Mesenchymal stem cell (in vitro differentiated cells and primary cell): ENCODE data around the gene VPS35L.

Experiments used
- DNase-seq: peaks from one replicate; pipeline ENCODE4 v3.0.0-alpha.2; 2013
- H2AFZ ChIP-seq: one replicate; pipeline ENCODE4 v1.6.1; 2013; ENCODE audit warnings: low read depth, mild to moderate bottlenecking, control low read depth, inconsistent platforms, low read length, moderate library complexity
- H2AK5ac ChIP-seq: 2 replicates; pipeline ENCODE4 v1.6.1; 2013; ENCODE audit warnings: low read length, moderate library complexity, mild to moderate bottlenecking, inconsistent platforms; ENCODE audit not compliant: severe bottlenecking
- H2BK120ac ChIP-seq: one replicate; pipeline ENCODE4 v1.6.1; 2013; ENCODE audit warnings: low read depth, mild to moderate bottlenecking, inconsistent platforms, low read length, moderate library complexity
- H2BK12ac ChIP-seq, 2 experiments: one replicate each; pipeline ENCODE4 v1.6.1; 2013; ENCODE audit warnings: inconsistent platforms in 2 of 2, low read length in 2 of 2, mild to moderate bottlenecking in 2 of 2, moderate library complexity in 2 of 2, control low read depth in 1 of 2
- H2BK15ac ChIP-seq: one replicate; pipeline ENCODE4 v1.6.1; 2013; ENCODE audit warnings: mild to moderate bottlenecking, low read depth, inconsistent platforms; ENCODE audit not compliant: poor library complexity, severe bottlenecking
- H2BK5ac ChIP-seq: 2 replicates; pipeline ENCODE4 v1.6.1; 2013; ENCODE audit warnings: low read depth, mild to moderate bottlenecking, low read length, control low read depth, inconsistent platforms; ENCODE audit not compliant: poor library complexity, severe bottlenecking
- H3K14ac ChIP-seq, 2 experiments: one replicate each; pipeline ENCODE4 v1.6.1; 2013; ENCODE audit warnings: inconsistent platforms in 2 of 2, low read length in 2 of 2, control low read depth in 1 of 2, mild to moderate bottlenecking in 1 of 2, moderate library complexity in 1 of 2
- H3K18ac ChIP-seq, 2 experiments: one replicate each; pipeline ENCODE4 v1.6.1; 2013; ENCODE audit warnings: inconsistent platforms in 2 of 2, low read length in 2 of 2, control low read depth in 1 of 2, low read depth in 1 of 2, mild to moderate bottlenecking in 1 of 2
- H3K23ac ChIP-seq, 2 experiments: one replicate each; pipeline ENCODE4 v1.6.1; 2013; ENCODE audit warnings: inconsistent platforms in 2 of 2, low read length in 2 of 2, mild to moderate bottlenecking in 2 of 2, moderate library complexity in 2 of 2, control low read depth in 1 of 2
- H3K27ac ChIP-seq: 2 replicates; pipeline ENCODE4 v1.5.1; 2013; ENCODE audit warnings: mild to moderate bottlenecking, moderate library complexity, low read length, control low read depth, inconsistent platforms; ENCODE audit not compliant: poor library complexity, severe bottlenecking
- H3K27me3 ChIP-seq, 2 experiments: 2 replicates each; pipeline versions ENCODE4 v1.6.1 to v1.7.0; 2013; ENCODE audit warnings: low read length in 2 of 2, mild to moderate bottlenecking in 2 of 2, moderate library complexity in 2 of 2, control low read depth in 1 of 2, inconsistent platforms in 1 of 2; ENCODE audit not compliant: control insufficient read depth in 1 of 2, insufficient read depth in 1 of 2
- H3K36me3 ChIP-seq, 2 experiments: 2 replicates each; pipeline versions ENCODE4 v1.6.1 to v1.7.0; 2013; ENCODE audit warnings: low read length in 2 of 2, control low read depth in 1 of 2, inconsistent platforms in 1 of 2, low read depth in 1 of 2, mild to moderate bottlenecking in 1 of 2; ENCODE audit not compliant: insufficient read depth in 2 of 2, control insufficient read depth in 1 of 2
- H3K4ac ChIP-seq, 2 experiments: one replicate each; pipeline ENCODE4 v1.6.1; 2013; ENCODE audit warnings: inconsistent platforms in 2 of 2, low read length in 2 of 2, mild to moderate bottlenecking in 2 of 2, moderate library complexity in 2 of 2, control low read depth in 1 of 2, low read depth in 1 of 2
- H3K4me1 ChIP-seq: 2 replicates; pipeline ENCODE4 v1.6.1; 2013; ENCODE audit warnings: low read depth, low read length, control low read depth; ENCODE audit not compliant: control insufficient read depth, insufficient read depth
- H3K4me2 ChIP-seq: 2 replicates; pipeline ENCODE4 v1.6.1; 2013; ENCODE audit warnings: low read length, mild to moderate bottlenecking, inconsistent platforms; ENCODE audit not compliant: poor library complexity, severe bottlenecking
- H3K4me3 ChIP-seq, 2 experiments: 2 replicates each; pipeline versions ENCODE4 v1.5.1 to v1.7.0; 2013; ENCODE audit warnings: low read length in 2 of 2, mild to moderate bottlenecking in 2 of 2, control low read depth in 1 of 2, low read depth in 1 of 2; ENCODE audit not compliant: insufficient read depth in 1 of 2
- H3K79me1 ChIP-seq: replicated peaks from 2 replicates; pipeline ENCODE4 v1.6.1; 2013; ENCODE audit warnings: mild to moderate bottlenecking, control low read depth, low read length, inconsistent platforms; ENCODE audit not compliant: poor library complexity, severe bottlenecking
- H3K9ac ChIP-seq: 2 replicates; pipeline ENCODE4 v1.7.0; 2013; ENCODE audit warnings: mild to moderate bottlenecking, low read length, moderate library complexity
- H3K9me3 ChIP-seq: 2 replicates; pipeline ENCODE4 v1.7.0; 2013; ENCODE audit warnings: mild to moderate bottlenecking, low read length; ENCODE audit not compliant: control insufficient read depth
- H4K8ac ChIP-seq: one replicate; pipeline ENCODE4 v1.6.1; 2013; ENCODE audit warnings: inconsistent platforms, mild to moderate bottlenecking, low read length, moderate library complexity
- H4K91ac ChIP-seq: one replicate; pipeline ENCODE4 v1.6.1; 2013; ENCODE audit warnings: mild to moderate bottlenecking, low read length, inconsistent platforms
- WGBS: methylation state at CpG from one replicate; pipeline ENCODE4 v1.1.7; 2013; ENCODE audit warnings: mixed read lengths; 5-methylcytosine and 5-hydroxymethylcytosine counted together

Gene VPS35L

GRCh38 chr16:19574615-19575014, 19.1 kb downstream of the VPS35L start:
- Histone ChIP-seq H3K23ac (no peak overlapping the region), H2AFZ (no peak overlapping the region), H3K9ac (no peak overlapping the region), H4K91ac (no peak overlapping the region), H3K14ac (no peak overlapping the region), H3K4me2 (no peak overlapping the region), H2BK15ac (no peak overlapping the region), H4K8ac (no peak overlapping the region), H3K4me1 (no peaks in the 10 kb centered on the region), H2AK5ac (no peak overlapping the region), H3K4me3 (no peak overlapping the region), H3K36me3 (peaks cover 56 to 70% of the 10 kb centered on the region in 2 experiments), H3K27me3 (no peaks in the 10 kb centered on the region), H2BK12ac (no peak overlapping the region), H3K79me1 (peaks cover 27% of the 10 kb centered on the region), H3K27ac (no peak overlapping the region), H3K18ac (no peak overlapping the region), H3K9me3 (no peaks in the 10 kb centered on the region), H2BK5ac (no peak overlapping the region), H2BK120ac (no peak overlapping the region), H3K4ac (no peak overlapping the region)
- no peak for DNase-seq
- whole genome bisulfite sequencing: 100% methylated on average over 1 of the region's 2 CpGs

GRCh38 chr16:19578378-19578971, 23.0 kb downstream of the VPS35L start:
- no peak overlapping the region for H3K14ac ChIP-seq
- H4K91ac ChIP-seq: no peak overlapping the region

GRCh38 chr16:19582050-19582831, 26.7 kb downstream of the VPS35L start:
- Histone ChIP-seq H2BK5ac (no peak overlapping the region), H3K4me2 (no peak overlapping the region), H3K18ac (no peak overlapping the region), H3K14ac (no peak overlapping the region), H3K27me3 (no peaks in the 10 kb centered on the region), H2BK120ac (no peak overlapping the region), H2BK15ac (no peak overlapping the region), H3K27ac (no peak overlapping the region), H3K9ac (no peak overlapping the region), H3K4me3 (no peak overlapping the region), H3K9me3 (peaks cover 4% of the 10 kb centered on the region), H4K8ac (no peak overlapping the region), H3K4ac (no peak overlapping the region), H2AFZ (no peak overlapping the region), H2BK12ac (no peak overlapping the region), H3K36me3 (peaks cover 39 to 65% of the 10 kb centered on the region in 2 experiments), H3K4me1 (no peaks in the 10 kb centered on the region), H4K91ac (no peak overlapping the region), H2AK5ac (no peak overlapping the region), H3K79me1 (peaks cover 16% of the 10 kb centered on the region), H3K23ac (no peak overlapping the region)
- WGBS: 93% methylated on average over 9 of the region's 10 CpGs
- DNase-seq: no peak

More at GRCh38 chr16:19578378-19578971, 23.0 kb downstream of the VPS35L start:
- no peak overlapping the region for H3K18ac ChIP-seq
- no peak overlapping the region for H3K4me2 ChIP-seq
- H3K4me1 ChIP-seq: no peaks in the 10 kb centered on the region
- H2BK120ac ChIP-seq: no peak overlapping the region
- H4K8ac ChIP-seq: no peak overlapping the region
- H3K9me3 ChIP-seq: peaks cover 4% of the 10 kb centered on the region
- peak overlapping the region; percentile 82 for H3K9ac ChIP-seq
- H2BK12ac ChIP-seq: no peak overlapping the region
- H3K27me3 ChIP-seq: no peaks in the 10 kb centered on the region
- H3K36me3 ChIP-seq: peaks cover 60 to 74% of the 10 kb centered on the region in 2 experiments
- no peak overlapping the region for H2AK5ac ChIP-seq
- no peak overlapping the region for H3K4me3 ChIP-seq
- WGBS: 93% methylated on average over 10 of the region's 10 CpGs
- no peak overlapping the region for H3K4ac ChIP-seq
- no peak overlapping the region for H2BK5ac ChIP-seq
- no peak for DNase-seq
- H3K27ac ChIP-seq: no peak overlapping the region
- H2AFZ ChIP-seq: no peak overlapping the region
- no peak overlapping the region for H2BK15ac ChIP-seq
- no peak overlapping the region for H3K23ac ChIP-seq
- H3K79me1 ChIP-seq: peaks cover 21% of the 10 kb centered on the region

- Histone ChIP-seq H3K14ac (no peak overlapping the region), H4K91ac (no peak overlapping the region), H2AFZ (no peak overlapping the region), H3K4me3 (no peak overlapping the region), H2BK15ac (no peak overlapping the region), H3K4me2 (no peak overlapping the region), H3K9ac (peak overlapping the region; percentile 10), H2AK5ac (no peak overlapping the region), H3K4me1 (no peaks in the 10 kb centered on the region), H3K79me1 (peaks cover 11% of the 10 kb centered on the region), H3K27me3 (no peaks in the 10 kb centered on the region), H4K8ac (no peak overlapping the region), H2BK12ac (no peak overlapping the region), H2BK120ac (no peak overlapping the region), H3K23ac (no peak overlapping the region), H3K36me3 (peaks cover 28 to 58% of the 10 kb centered on the region in 2 experiments), H3K27ac (no peak overlapping the region), H3K9me3 (peaks cover 4% of the 10 kb centered on the region), H3K18ac (no peak overlapping the region), H2BK5ac (no peak overlapping the region), H3K4ac (no peak overlapping the region)
- WGBS: 100% methylated on average over 1 of the region's 5 CpGs
- DNase-seq: peak; percentile 58
Observed at GRCh38 chr16:19583665-19584300, 28.3 kb downstream of the VPS35L start.
